Fibroblast of villous mesenchyme (primary cell): ENCODE results near the gene HLA-DMA. TPM values are rescaled to one million over a fixed set of nuclear protein-coding genes. Genes with fewer than 3 reads are reported as not detected.

Source experiments
- DNase-seq: peaks from one replicate; pipeline ENCODE4 v3.0.0-alpha.2; 2010; ENCODE audit warnings: low read depth
- H3K4me3 ChIP-seq: 2 replicates; pipeline ENCODE4 v1.5.1; 2011; ENCODE audit warnings: low read depth, mild to moderate bottlenecking, low read length
- total RNA-seq: library from RNA; depleted of rRNA; stranded (reverse); fragments of >200 nt; gene quantifications from 2 replicates; pipeline ENCODE4 v1.2.3, GENCODE V29; 2012
- TF ChIP-seq, protein P1 (sequence below): IDR thresholded peaks from 2 replicates; pipeline ENCODE4 v1.5.1; 2012; ENCODE audit warnings: low read depth, mild to moderate bottlenecking, low read length; ENCODE audit not compliant: insufficient read depth

HLA-DMA gene
- total RNA-seq, 1 donor, result 3.5 TPM

DNA sequence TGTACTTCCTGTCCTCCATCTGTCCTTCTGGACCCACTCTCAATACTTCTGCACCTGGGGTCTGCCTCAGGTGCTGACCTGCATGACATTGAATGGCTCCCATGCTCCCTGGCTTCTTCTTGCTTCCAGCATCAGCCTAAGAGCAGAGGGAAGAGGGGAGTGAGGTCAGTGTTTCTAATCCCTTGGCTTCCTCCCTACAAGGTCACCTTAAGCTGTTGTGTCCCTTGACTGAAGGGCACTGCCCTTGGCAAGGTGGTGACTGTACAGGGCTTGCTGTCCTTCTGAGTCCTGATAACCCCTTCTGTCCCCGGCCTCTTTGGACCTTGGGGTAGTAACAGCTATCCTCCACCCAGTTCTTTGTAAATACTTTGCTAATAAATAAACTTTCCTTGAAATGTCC, 21.7 kb downstream of the HLA-DMA start:
- TF ChIP-seq, protein P1, sequence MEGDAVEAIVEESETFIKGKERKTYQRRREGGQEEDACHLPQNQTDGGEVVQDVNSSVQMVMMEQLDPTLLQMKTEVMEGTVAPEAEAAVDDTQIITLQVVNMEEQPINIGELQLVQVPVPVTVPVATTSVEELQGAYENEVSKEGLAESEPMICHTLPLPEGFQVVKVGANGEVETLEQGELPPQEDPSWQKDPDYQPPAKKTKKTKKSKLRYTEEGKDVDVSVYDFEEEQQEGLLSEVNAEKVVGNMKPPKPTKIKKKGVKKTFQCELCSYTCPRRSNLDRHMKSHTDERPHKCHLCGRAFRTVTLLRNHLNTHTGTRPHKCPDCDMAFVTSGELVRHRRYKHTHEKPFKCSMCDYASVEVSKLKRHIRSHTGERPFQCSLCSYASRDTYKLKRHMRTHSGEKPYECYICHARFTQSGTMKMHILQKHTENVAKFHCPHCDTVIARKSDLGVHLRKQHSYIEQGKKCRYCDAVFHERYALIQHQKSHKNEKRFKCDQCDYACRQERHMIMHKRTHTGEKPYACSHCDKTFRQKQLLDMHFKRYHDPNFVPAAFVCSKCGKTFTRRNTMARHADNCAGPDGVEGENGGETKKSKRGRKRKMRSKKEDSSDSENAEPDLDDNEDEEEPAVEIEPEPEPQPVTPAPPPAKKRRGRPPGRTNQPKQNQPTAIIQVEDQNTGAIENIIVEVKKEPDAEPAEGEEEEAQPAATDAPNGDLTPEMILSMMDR, result no peak
- no peak for DNase-seq
- no peak overlapping the region for H3K4me3 ChIP-seq

DNA sequence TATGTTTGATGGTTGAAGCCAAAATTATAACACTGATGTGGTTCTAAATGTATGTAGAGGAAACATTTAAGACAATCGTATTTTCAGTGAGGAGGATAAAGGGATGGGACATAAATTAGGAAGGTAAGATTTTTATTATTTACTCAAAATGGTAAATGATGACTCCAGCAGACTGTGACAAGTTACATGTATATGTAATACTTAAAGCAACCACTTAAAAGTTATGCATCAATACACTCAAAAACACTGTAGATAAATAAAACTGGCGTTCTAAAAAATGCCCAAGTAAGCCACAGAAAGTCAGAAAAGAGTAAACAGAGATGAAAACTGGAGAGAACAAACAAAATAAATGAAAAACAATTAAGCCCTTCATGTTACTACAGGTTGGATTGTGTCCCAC, 30.8 kb downstream of the HLA-DMA start:
- TF ChIP-seq, protein P1, result no peak
- no peak overlapping the region for H3K4me3 ChIP-seq
- DNase-seq, result no peak

DNA sequence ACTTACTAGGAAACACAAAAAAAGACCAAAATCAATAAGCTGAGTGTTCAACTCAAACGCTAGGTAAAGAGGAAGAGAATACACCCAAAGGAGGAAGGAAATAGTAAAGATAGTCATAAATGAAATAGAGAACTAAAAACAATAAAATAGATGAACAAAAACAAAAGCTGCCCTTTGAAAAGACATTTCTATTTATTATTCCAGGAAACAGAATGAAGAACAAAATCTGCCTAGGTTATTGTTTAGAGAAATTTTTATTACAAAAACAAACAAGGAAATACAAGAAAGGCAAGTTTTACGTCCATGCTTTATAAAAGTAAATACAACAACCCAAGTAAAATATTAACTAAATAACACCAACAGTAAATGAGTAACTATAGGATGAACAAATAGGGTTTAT, 32.2 kb downstream of the HLA-DMA start:
- no peak overlapping the region for H3K4me3 ChIP-seq
- TF ChIP-seq, protein P1, result no peak
- DNase-seq, result no peak

DNA sequence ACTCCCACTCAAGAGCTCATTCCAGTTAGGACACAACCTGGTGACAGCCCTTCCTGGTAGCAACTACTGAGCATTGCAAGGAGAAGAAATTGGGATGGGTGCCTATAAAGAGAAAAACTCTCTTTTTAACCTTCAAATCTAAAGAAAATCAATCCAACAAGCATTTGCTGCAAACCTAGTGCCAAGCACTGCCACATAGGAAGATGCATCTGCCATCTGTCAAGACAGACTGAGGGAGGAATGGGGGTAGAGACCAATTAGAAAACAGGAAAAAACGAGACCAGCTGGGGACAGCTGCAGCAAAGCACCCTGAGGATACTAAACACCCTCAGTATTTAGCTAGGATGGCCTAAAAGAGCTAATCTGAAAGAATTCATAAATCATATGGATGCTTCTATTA, 39.9 kb downstream of the HLA-DMA start:
- H3K4me3 ChIP-seq, result no peak overlapping the region
- TF ChIP-seq, protein P1, result no peak
- DNase-seq, result peak; percentile 7

DNA sequence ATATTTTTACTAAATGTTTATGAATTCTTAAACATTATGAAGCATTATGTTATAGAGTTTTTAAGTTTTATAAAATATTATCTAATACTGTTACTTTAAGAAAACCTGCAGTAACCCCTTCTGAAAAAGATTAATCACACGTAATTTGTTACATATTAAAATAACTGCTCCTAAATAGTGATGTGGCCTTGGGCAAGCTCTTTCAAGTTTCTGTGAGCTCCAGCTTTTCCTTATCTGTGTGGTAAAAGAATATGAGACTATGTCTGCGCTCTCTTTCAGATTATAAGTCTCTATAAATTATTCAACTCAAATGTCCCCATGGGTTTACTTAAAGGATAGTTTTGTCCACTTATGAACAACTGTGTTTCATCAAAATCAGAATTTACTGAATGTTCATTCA, 44.0 kb downstream of the HLA-DMA start:
- no peak for DNase-seq
- TF ChIP-seq, protein P1, result no peak
- no peak overlapping the region for H3K4me3 ChIP-seq

DNA sequence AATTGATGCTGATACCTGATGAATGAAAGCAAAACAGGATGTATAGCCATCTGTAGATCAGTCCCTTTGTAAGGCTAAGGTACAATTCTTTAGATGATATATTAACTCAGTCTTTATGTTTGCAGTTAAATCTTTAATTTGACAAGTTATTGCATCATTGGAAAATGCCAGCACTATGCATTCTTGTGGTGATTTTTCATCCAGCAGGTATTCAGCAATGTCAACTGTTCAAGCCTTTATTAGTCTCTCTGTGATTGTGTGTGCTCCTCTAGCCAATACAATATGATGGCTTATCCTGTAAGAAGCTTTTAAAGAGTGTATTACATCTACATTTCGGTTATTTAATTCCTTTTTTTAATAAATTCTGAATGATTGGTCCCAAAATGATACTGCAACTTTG, 46.4 kb downstream of the HLA-DMA start:
- DNase-seq, result peak; percentile 11
- no peak overlapping the region for H3K4me3 ChIP-seq
- TF ChIP-seq, protein P1, result no peak

DNA sequence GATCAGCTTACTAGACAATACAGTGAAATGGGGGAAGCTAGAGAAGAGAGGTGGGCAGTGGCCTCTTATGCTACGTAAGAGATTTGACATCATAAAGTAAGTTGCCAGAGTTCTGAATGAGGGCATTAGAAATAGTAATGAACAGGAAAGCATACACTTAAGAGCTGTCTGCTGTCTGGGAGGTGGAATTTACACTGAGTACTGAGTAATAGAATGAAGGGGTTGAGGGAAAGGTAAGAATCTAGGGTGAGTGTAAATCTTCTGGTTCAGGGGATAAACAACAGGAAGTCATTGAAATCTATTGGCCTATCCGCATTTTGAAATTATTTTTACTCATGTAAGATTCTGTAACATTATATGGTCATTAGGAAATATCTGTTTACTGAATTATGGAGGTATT, 47.8 kb downstream of the HLA-DMA start:
- no peak for DNase-seq
- no peak overlapping the region for H3K4me3 ChIP-seq
- TF ChIP-seq, protein P1, result no peak
